NT2/D1 (cell line): Measurements from ENCODE around the gene MSH6.

Source experiments
- SUZ12 ChIP-seq: IDR thresholded peaks from 2 replicates; pipeline ENCODE4 v1.6.1; 2011; ENCODE audit not compliant: insufficient read length, insufficient read depth; ENCODE audit errors: extremely low read depth
- YY1 ChIP-seq: IDR thresholded peaks from 2 replicates; pipeline ENCODE4 v1.6.1; 2011; ENCODE audit not compliant: insufficient read length, insufficient read depth
- ZNF274 ChIP-seq: IDR thresholded peaks from 2 replicates; pipeline ENCODE4 v1.6.1; 2011; ENCODE audit warnings: mild to moderate bottlenecking, low read depth, low read length

DNA sequence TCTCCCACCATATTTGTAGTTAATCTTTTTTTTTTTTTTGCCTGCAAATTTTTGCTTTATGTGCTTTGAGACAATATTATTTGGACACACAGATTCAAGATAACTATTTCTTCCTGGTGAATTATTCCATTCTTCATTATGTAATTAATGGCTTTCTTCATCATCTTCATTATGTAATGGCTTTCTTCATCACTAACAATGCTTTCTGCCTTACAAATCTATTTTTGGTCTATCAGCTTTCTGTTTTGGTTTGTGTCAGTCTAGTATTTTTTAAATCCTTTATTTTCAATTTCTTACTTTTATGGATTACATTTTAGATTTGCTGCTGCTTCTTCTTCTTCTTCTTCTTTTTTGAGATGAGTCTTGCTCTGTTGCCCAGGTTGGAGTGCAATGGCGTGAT, 60.5 kb downstream of the MSH6 start:
- no peak for TF ChIP-seq ZNF274
- TF ChIP-seq YY1, result no peak
- no peak for TF ChIP-seq SUZ12
